Measurements from ENCODE around the gene MMP24OS.

DNA sequence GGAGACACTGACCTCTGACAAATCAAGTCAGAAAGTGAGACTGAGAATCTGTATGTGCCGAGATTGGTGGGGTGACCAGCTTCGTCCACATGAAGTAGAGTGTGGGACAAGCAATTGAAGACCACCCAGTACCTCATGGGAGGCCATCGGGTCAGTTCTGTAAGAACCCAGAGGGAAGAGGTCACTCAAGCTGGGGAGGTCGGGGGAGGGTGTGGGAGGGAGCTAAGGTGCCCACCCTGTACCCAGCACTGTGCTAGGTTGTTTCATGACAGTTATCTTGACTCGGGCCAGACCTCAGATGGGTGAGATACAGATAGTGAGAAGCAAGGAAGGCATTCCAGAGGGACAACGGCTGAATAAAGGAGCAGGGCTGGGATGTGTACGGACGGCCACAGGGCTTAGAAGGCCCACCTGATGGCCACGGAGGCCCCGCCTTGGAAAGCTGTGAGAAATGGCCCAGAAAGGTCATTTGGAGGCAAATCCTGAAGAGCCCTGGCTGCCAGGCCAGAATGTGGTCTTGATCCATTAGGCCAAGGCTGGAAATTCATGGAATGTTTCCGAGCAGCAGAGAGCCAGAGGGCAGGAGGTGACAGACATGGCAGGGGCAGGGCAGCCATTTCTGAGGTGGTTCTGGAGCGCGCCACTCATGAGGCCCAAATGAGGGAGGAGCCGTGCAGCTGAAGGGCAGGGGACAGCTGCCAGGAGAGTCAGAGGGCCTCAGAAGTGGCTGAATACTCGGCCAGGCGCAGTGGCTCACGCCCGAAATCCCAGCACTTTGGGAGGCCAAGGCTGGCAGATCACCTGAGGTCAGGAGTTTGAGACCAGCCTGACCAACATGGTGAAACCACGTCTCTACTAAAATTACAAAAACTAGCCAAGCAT lies 7.7 kb downstream of the MMP24OS start:
- TF ChIP-seq SMC3 (IDR thresholded peaks at IDR 0.05; ENCODE audit: low read depth, low read length) (no peak), POLR2A (IDR thresholded peaks at IDR 0.05; ENCODE audit: low read depth, low read length) (no peak)
- TF ChIP-seq, protein P1, sequence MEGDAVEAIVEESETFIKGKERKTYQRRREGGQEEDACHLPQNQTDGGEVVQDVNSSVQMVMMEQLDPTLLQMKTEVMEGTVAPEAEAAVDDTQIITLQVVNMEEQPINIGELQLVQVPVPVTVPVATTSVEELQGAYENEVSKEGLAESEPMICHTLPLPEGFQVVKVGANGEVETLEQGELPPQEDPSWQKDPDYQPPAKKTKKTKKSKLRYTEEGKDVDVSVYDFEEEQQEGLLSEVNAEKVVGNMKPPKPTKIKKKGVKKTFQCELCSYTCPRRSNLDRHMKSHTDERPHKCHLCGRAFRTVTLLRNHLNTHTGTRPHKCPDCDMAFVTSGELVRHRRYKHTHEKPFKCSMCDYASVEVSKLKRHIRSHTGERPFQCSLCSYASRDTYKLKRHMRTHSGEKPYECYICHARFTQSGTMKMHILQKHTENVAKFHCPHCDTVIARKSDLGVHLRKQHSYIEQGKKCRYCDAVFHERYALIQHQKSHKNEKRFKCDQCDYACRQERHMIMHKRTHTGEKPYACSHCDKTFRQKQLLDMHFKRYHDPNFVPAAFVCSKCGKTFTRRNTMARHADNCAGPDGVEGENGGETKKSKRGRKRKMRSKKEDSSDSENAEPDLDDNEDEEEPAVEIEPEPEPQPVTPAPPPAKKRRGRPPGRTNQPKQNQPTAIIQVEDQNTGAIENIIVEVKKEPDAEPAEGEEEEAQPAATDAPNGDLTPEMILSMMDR (conservative IDR thresholded peaks at IDR 0.05; ENCODE audit: low read depth, low read length): no peak
- TF ChIP-seq, protein P2, sequence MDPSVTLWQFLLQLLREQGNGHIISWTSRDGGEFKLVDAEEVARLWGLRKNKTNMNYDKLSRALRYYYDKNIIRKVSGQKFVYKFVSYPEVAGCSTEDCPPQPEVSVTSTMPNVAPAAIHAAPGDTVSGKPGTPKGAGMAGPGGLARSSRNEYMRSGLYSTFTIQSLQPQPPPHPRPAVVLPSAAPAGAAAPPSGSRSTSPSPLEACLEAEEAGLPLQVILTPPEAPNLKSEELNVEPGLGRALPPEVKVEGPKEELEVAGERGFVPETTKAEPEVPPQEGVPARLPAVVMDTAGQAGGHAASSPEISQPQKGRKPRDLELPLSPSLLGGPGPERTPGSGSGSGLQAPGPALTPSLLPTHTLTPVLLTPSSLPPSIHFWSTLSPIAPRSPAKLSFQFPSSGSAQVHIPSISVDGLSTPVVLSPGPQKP (IDR thresholded peaks at IDR 0.05; ENCODE audit: borderline replicate concordance, low read depth, low read length): no peak
